H1 (cell line): ENCODE results near the gene FKBP8. TPM values are rescaled to one million over a fixed set of nuclear protein-coding genes. Genes with fewer than 3 reads are reported as not detected.

ENCODE experiments used
- CTCF ChIA-PET: fragments of 300-600 bp; sonication (Branson Sonifier 250); formaldehyde crosslinking; loops from one replicate; lab custom pipeline; 2021; ENCODE audit not compliant: partially characterized antibody; lab: Charles Lee
- POLR2A ChIA-PET: fragments of 300-600 bp; sonication (Branson Sonifier 250); formaldehyde crosslinking; loops from one replicate; lab custom pipeline; 2021; ENCODE audit warnings: inconsistent platforms; ENCODE audit not compliant: partially characterized antibody; lab: Charles Lee
- DNase-seq, 2 experiments: peaks; one replicate each; pipeline versions ENCODE4 v3.0.0 to v3.0.0-alpha.2; 2010 to 2022; ENCODE audit warnings: low spot score in 2 of 2, low read depth in 1 of 2, mixed read lengths in 1 of 2
- FAIRE-seq: peaks from 2 replicates; lab custom pipeline; 2011; peaks lifted over from hg19 to GRCh38; lab: Jason Lieb, UNC
- H2AFZ ChIP-seq: 2 replicates; pipeline ENCODE4 v1.8.1; 2012; ENCODE audit warnings: low read length, inconsistent platforms
- H2AK5ac ChIP-seq: 2 replicates; pipeline ENCODE4 v1.6.1; 2013; ENCODE audit warnings: low read depth, low read length
- H2BK120ac ChIP-seq: replicated peaks from 2 replicates; pipeline ENCODE3; 2013; ENCODE audit warnings: low read depth, low read length, inconsistent platforms
- H2BK12ac ChIP-seq: 2 replicates; pipeline ENCODE4 v1.6.1; 2013; ENCODE audit warnings: low read depth, low read length
- H2BK15ac ChIP-seq: 2 replicates; pipeline ENCODE4 v1.6.1; 2013; ENCODE audit warnings: low read length
- H2BK20ac ChIP-seq: 2 replicates; pipeline ENCODE4 v1.6.1; 2013; ENCODE audit warnings: low read length
- H2BK5ac ChIP-seq: 2 replicates; pipeline ENCODE4 v1.6.1; 2013; ENCODE audit warnings: low read depth, low read length
- H3K14ac ChIP-seq: 2 replicates; pipeline ENCODE4 v1.6.1; 2013; ENCODE audit warnings: inconsistent platforms; ENCODE audit not compliant: insufficient read length
- H3K18ac ChIP-seq: 2 replicates; pipeline ENCODE4 v1.6.1; 2013; ENCODE audit warnings: low read length; ENCODE audit errors: extremely low read depth
- H3K23ac ChIP-seq: 2 replicates; pipeline ENCODE4 v1.6.1; 2013; ENCODE audit warnings: inconsistent platforms; ENCODE audit not compliant: insufficient read length
- H3K23me2 ChIP-seq: 2 replicates; pipeline ENCODE4 v1.6.1; 2013; ENCODE audit warnings: low read depth, low read length
- H3K27ac ChIP-seq: 2 replicates; pipeline ENCODE4 v1.6.1; 2011; ENCODE audit warnings: low read depth, low read length, inconsistent platforms
- H3K27me3 ChIP-seq, 4 experiments: replicated peaks in 1 of 4; 1 replicate in 1 of 4; 2 replicates in 3 of 4; pipeline versions ENCODE4 v1.6.1 to v1.8.1; 2011 to 2013; ENCODE audit warnings: low read length in 3 of 4, mild to moderate bottlenecking in 3 of 4, inconsistent platforms in 2 of 4, mixed read lengths in 2 of 4, moderate library complexity in 1 of 4; ENCODE audit not compliant: control insufficient read depth in 3 of 4, insufficient read depth in 3 of 4; ENCODE audit errors: extremely low read depth in 1 of 4
- H3K36me3 ChIP-seq, 4 experiments: 2 replicates each; pipeline versions ENCODE4 v1.6.1 to v1.8.1; 2011 to 2013; ENCODE audit warnings: mild to moderate bottlenecking in 4 of 4, low read length in 3 of 4, moderate library complexity in 2 of 4, control low read depth in 1 of 4, inconsistent platforms in 1 of 4; ENCODE audit not compliant: insufficient read depth in 4 of 4, control insufficient read depth in 2 of 4
- H3K4ac ChIP-seq: replicated peaks from 2 replicates; pipeline ENCODE3; 2013; ENCODE audit warnings: low read length, low read depth, mixed read lengths, inconsistent platforms; ENCODE audit not compliant: insufficient read length
- H3K4me1 ChIP-seq, 4 experiments: replicated peaks in 1 of 4; 1 replicate in 1 of 4; 2 replicates in 3 of 4; pipeline versions ENCODE4 v1.6.1 to v1.8.1; 2011 to 2013; ENCODE audit warnings: low read length in 3 of 4, inconsistent platforms in 2 of 4, mixed read lengths in 1 of 4; ENCODE audit not compliant: insufficient read depth in 4 of 4, control insufficient read depth in 3 of 4
- H3K4me2 ChIP-seq, 2 experiments: 2 replicates each; pipeline versions ENCODE4 v1.6.1 to v1.8.1; 2011 to 2013; ENCODE audit warnings: low read depth in 2 of 2, low read length in 2 of 2, control low read depth in 1 of 2, inconsistent platforms in 1 of 2, mild to moderate bottlenecking in 1 of 2; ENCODE audit not compliant: insufficient read depth in 1 of 2
- H3K4me3 ChIP-seq, 4 experiments: fragments of 200-600, 300-600 bp in 1 of 4; sonication (generic), shearing (Covaris generic), sonication (Bioruptor Twin) in 1 of 4; 2 replicates each; pipeline versions ENCODE4 v1.5.1 to v1.8.1; 2011 to 2016; ENCODE audit warnings: low read length in 4 of 4, low read depth in 3 of 4, control low read depth in 2 of 4, inconsistent platforms in 2 of 4, mild to moderate bottlenecking in 2 of 4, mixed read lengths in 1 of 4, moderate library complexity in 1 of 4; ENCODE audit not compliant: insufficient read depth in 2 of 4; ENCODE audit errors: extremely low read depth in 1 of 4
- H3K56ac ChIP-seq: replicated peaks from 2 replicates; pipeline ENCODE3; 2013; ENCODE audit warnings: low read depth, mild to moderate bottlenecking, mixed read lengths, low read length, inconsistent platforms; ENCODE audit not compliant: insufficient read length
- H3K79me1 ChIP-seq: 2 replicates; pipeline ENCODE4 v1.6.1; 2013; ENCODE audit warnings: low read depth, low read length, control low read depth
- H3K79me2 ChIP-seq, 2 experiments: 2 replicates each; pipeline versions ENCODE4 v1.6.1 to v1.8.1; 2012 to 2013; ENCODE audit warnings: low read length in 2 of 2, mild to moderate bottlenecking in 2 of 2, inconsistent platforms in 1 of 2; ENCODE audit not compliant: insufficient read depth in 2 of 2, control insufficient read depth in 1 of 2
- H3K9ac ChIP-seq, 4 experiments: replicated peaks in 1 of 4; 1 replicate in 1 of 4; 2 replicates in 3 of 4; pipeline versions ENCODE4 v1.6.1 to v1.8.1; 2011 to 2013; ENCODE audit warnings: low read depth in 3 of 4, low read length in 3 of 4, control low read depth in 2 of 4, mild to moderate bottlenecking in 2 of 4, moderate library complexity in 2 of 4, inconsistent platforms in 1 of 4; ENCODE audit errors: extremely low read depth in 1 of 4
- H3K9me3 ChIP-seq, 2 experiments: 2 replicates each; pipeline versions ENCODE4 v1.6.1 to v1.8.1; 2012 to 2013; ENCODE audit warnings: mild to moderate bottlenecking in 2 of 2, moderate library complexity in 2 of 2, control low read depth in 1 of 2, inconsistent platforms in 1 of 2, low read depth in 1 of 2, low read length in 1 of 2, mixed read lengths in 1 of 2; ENCODE audit not compliant: insufficient read depth in 2 of 2
- H4K20me1 ChIP-seq, 2 experiments: replicated peaks in 1 of 2; 2 replicates each; pipeline versions ENCODE3 to v1.8.1; 2011 to 2013; ENCODE audit warnings: inconsistent platforms in 2 of 2, low read length in 2 of 2, mild to moderate bottlenecking in 1 of 2; ENCODE audit not compliant: insufficient read depth in 2 of 2, control insufficient read depth in 1 of 2
- H4K5ac ChIP-seq: 2 replicates; pipeline ENCODE4 v1.6.1; 2013; ENCODE audit warnings: low read length, low read depth, mixed read lengths, inconsistent platforms; ENCODE audit not compliant: insufficient read length
- H4K8ac ChIP-seq: 2 replicates; pipeline ENCODE4 v1.8.0; 2013; ENCODE audit warnings: mild to moderate bottlenecking, moderate library complexity, low read length, inconsistent platforms; ENCODE audit not compliant: insufficient read depth; ENCODE audit errors: extremely low read depth
- H4K91ac ChIP-seq: replicated peaks from 2 replicates; pipeline ENCODE3; 2013; ENCODE audit warnings: low read length, mixed read lengths, inconsistent platforms; ENCODE audit not compliant: insufficient read length
- ASH2L ChIP-seq: fragments of 200-600, 300-600 bp; sonication (generic); IDR thresholded peaks from one replicate; pipeline ENCODE4 v1.7.1; 2017; ENCODE audit warnings: low read length
- BACH1 ChIP-seq: IDR thresholded peaks from 2 replicates; pipeline ENCODE4 v1.6.1; 2012; ENCODE audit warnings: low read length, improper control_type of control experiment
- CREB1 ChIP-seq: IDR thresholded peaks from 2 replicates; pipeline ENCODE4 v1.6.1; 2012; ENCODE audit warnings: inconsistent platforms
- MAX ChIP-seq: IDR thresholded peaks from 2 replicates; pipeline ENCODE4 v1.6.1; 2012; ENCODE audit warnings: inconsistent platforms
- SIRT6 ChIP-seq: IDR thresholded peaks from one replicate; pipeline ENCODE4 v1.7.1; 2012; ENCODE audit warnings: low read length, inconsistent platforms
- WGBS, 2 experiments: shearing (Covaris generic) in 1 of 2; methylation state at CpG; one replicate each; pipeline versions ENCODE4 v1.1.6 to v1.1.7; 2013 to 2015; ENCODE audit warnings: low lambda C conversion rate in 2 of 2, mixed read lengths in 2 of 2, inconsistent platforms in 1 of 2, low coverage in 1 of 2, missing lambda C conversion rate in 1 of 2; ENCODE audit not compliant: insufficient replicate concordance in 2 of 2, insufficient coverage in 1 of 2, insufficient read length in 1 of 2; ENCODE audit errors: extremely low coverage in 1 of 2, missing lambda C conversion rate in 1 of 2; 5-methylcytosine and 5-hydroxymethylcytosine counted together
- polyA plus RNA-seq, 7 experiments: library from polyadenylated mRNA; depleted of rRNA in 3 of 7; stranded (reverse) in 5 of 7; unstranded in 2 of 7; fragments of >200 nt in 5 of 7; fragments of 200-250 nt in 2 of 7; gene quantifications; 1 replicate in 5 of 7; 2 replicates in 1 of 7; 4 replicates in 1 of 7; pipeline versions ENCODE4 v1.2.1 to v1.2.3, GENCODE V29; 2011 to 2013; ENCODE audit warnings: missing spikeins in 2 of 7, mixed read lengths in 2 of 7
- total RNA-seq: library from RNA; stranded (reverse); fragmentation: NEBNext Ultra II Directional; extraction: Animal tissue kit (Norgen Biotek cat#: 25700); gene quantifications from 2 replicates; pipeline ENCODE4 v1.2.1, GENCODE V29; 2021

Gene FKBP8
- total and polyA plus RNA-seq, 2 of the 8 experiments (the other 6 are each of a cell fraction or from before 2014, with no cell fraction given): 264 to 309 TPM

GRCh38 chr19:18536475-18536874, 6.9 kb downstream of the FKBP8 start:
- Histone ChIP-seq H3K9me3 (no peaks in the 10 kb centered on the region), H2BK5ac (no peak overlapping the region), H3K79me2 (peaks cover 0 to 4% of the 10 kb centered on the region in 2 experiments; a peak in 1 of 4 replicates), H3K27ac (no peak overlapping the region), H4K91ac (no peak overlapping the region), H3K4me2 (no peak overlapping the region), H2AK5ac (no peak overlapping the region), H3K79me1 (no peaks in the 10 kb centered on the region; the same call in 1 of the 2 replicates), H2BK120ac (no peak overlapping the region), H3K14ac (no peak overlapping the region), H3K27me3 (no peaks in the 10 kb centered on the region), H3K56ac (no peak overlapping the region), H4K8ac (no peak overlapping the region), H3K23me2 (no peaks in the 10 kb centered on the region), H3K23ac (no peak overlapping the region), H3K4me1 (no peaks in the 10 kb centered on the region), H2BK20ac (no peak overlapping the region), H3K36me3 (peaks cover 19 to 72% (median 43%) of the 10 kb centered on the region in 4 experiments), H4K20me1 (peaks cover 2 to 5% of the 10 kb centered on the region in 2 experiments), H3K18ac (no peak overlapping the region), H2AFZ (no peak overlapping the region), H2BK12ac (no peak overlapping the region), H4K5ac (no peak overlapping the region), H3K9ac (no peak overlapping the region), H3K4me3 (no peak overlapping the region), H3K4ac (no peak overlapping the region), H2BK15ac (no peak overlapping the region)
- FAIRE-seq: no peak
- POLR2A ChIA-PET: interaction anchor here (1.0 to 3.5 kb wide), 3 partner anchors 7 to 111 kb away, joined by 3 to 22 read pairs (median 4); no protein-coding TSS in a partner anchor
- CTCF ChIA-PET: interaction anchor here (1.4 to 2.5 kb wide), 2 partner anchors 48 to 67 kb away, joined by 3 to 8 read pairs; no protein-coding TSS in a partner anchor
- 95% methylated on average over 10 of the region's 10 CpGs; no CpG with 5 or more reads in 1 of the 2 experiments for WGBS, 2 experiments
- TF ChIP-seq ASH2L: no peak
- TF ChIP-seq CREB1: no peak
- TF ChIP-seq SIRT6: no peak
- TF ChIP-seq BACH1: no peak
- TF ChIP-seq MAX: no peak
- no peak for DNase-seq
